Fibroblast of the aortic adventitia (primary cell): ENCODE results near the gene IL25. TPM values are rescaled to one million over a fixed set of nuclear protein-coding genes. Genes with fewer than 3 reads are reported as not detected.
"Not testable (repeated sequence)": the region's sequence is repeated elsewhere in the genome, so short reads cannot be mapped to it uniquely, and the experiment has no call there.

Experiments used
- DNase-seq: peaks from one replicate; pipeline ENCODE4 v3.0.0-alpha.2; 2010; ENCODE audit warnings: low read depth
- H3K4me3 ChIP-seq: 2 replicates; pipeline ENCODE4 v1.5.1; 2011; ENCODE audit warnings: low read depth, mild to moderate bottlenecking, control low read depth, low read length, moderate library complexity
- total RNA-seq: library from RNA; depleted of rRNA; stranded (reverse); fragments of >200 nt; gene quantifications from 2 replicates; pipeline ENCODE4 v1.2.3, GENCODE V29; 2012; ENCODE audit warnings: low replicate concordance
- TF ChIP-seq, protein P1 (sequence below): IDR thresholded peaks from 2 replicates; pipeline ENCODE4 v1.5.1; 2011; ENCODE audit warnings: mild to moderate bottlenecking, low read length, control low read depth, inconsistent platforms; ENCODE audit not compliant: insufficient read depth

Gene IL25
- total RNA-seq, 1 donor: not detected

DNA sequence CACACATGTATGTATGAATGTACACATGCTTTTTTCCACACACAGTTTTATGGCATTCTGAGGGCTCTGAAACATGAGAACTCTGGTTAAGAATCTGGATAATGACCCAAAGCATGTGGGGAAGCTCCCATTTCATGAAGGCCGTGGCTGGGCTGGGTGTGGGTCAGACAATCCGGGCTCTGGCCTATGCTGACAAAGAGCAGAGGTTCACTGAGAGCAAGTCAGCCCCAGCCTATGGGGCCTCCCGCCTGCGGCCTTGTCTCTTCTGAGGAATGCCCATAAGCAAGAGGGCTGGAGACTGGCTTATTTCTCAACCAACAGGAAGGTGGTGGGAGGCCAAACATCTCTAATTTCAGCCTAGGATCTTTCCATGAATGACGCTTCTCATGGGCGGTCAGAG, 27.0 kb downstream of the IL25 start:
- TF ChIP-seq, protein P1, sequence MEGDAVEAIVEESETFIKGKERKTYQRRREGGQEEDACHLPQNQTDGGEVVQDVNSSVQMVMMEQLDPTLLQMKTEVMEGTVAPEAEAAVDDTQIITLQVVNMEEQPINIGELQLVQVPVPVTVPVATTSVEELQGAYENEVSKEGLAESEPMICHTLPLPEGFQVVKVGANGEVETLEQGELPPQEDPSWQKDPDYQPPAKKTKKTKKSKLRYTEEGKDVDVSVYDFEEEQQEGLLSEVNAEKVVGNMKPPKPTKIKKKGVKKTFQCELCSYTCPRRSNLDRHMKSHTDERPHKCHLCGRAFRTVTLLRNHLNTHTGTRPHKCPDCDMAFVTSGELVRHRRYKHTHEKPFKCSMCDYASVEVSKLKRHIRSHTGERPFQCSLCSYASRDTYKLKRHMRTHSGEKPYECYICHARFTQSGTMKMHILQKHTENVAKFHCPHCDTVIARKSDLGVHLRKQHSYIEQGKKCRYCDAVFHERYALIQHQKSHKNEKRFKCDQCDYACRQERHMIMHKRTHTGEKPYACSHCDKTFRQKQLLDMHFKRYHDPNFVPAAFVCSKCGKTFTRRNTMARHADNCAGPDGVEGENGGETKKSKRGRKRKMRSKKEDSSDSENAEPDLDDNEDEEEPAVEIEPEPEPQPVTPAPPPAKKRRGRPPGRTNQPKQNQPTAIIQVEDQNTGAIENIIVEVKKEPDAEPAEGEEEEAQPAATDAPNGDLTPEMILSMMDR: no peak
- H3K4me3 ChIP-seq: no peak overlapping the region
- DNase-seq: no peak

DNA sequence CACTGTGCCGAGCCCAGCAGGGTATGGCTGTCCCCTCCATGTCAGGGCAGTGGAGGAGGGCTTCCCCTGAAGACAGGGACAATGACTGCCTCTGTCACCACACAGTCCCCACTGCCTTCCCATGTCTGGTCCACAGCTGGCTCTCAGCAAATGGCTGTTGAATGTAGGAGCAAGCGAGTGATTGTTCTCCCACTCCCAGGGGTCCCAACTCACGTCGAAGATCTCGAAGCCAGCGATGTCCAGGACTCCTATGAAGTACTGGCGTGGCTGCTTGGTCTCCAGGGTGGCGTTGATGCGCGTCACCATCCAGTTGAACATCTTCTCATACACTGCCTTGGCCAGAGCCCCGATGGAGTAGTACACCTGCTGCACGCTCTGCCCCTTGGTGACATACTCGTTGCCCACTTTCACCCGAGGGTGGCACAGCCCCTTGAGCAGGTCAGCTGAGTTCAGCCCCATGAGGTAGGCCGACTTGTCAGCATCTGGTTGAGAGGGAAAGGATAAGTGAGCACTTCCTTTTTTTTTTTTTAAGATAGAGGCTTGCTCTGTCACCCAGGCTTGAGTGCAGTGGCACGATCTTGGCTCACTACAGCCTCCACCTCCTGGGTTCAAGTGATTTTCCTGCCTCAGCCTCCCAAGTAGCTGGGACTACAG, 28.0 kb downstream of the IL25 start:
- not testable (repeated sequence) for DNase-seq, H3K4me3 ChIP-seq

DNA sequence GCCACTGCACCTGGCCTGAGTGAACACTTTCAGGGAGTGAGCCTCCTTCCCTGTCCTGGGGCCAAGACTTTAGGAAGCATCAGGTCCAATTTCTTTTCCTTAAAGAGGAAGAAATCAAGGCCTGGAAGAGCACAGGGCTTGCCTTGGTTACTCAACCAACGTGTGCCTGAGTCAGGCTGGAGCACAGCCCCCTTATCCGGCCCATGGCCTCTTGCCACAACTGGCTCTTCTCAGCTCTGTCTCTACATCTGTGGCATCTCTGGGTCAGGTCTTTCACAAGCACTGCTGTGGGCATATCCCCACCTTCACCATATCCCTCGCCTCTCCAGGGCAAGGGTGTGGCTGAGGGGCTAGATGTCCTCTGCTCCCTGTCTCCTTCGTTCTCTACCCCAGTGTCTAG, 28.7 kb downstream of the IL25 start:
- no peak overlapping the region for H3K4me3 ChIP-seq
- no peak for DNase-seq
- TF ChIP-seq, protein P1: no peak

DNA sequence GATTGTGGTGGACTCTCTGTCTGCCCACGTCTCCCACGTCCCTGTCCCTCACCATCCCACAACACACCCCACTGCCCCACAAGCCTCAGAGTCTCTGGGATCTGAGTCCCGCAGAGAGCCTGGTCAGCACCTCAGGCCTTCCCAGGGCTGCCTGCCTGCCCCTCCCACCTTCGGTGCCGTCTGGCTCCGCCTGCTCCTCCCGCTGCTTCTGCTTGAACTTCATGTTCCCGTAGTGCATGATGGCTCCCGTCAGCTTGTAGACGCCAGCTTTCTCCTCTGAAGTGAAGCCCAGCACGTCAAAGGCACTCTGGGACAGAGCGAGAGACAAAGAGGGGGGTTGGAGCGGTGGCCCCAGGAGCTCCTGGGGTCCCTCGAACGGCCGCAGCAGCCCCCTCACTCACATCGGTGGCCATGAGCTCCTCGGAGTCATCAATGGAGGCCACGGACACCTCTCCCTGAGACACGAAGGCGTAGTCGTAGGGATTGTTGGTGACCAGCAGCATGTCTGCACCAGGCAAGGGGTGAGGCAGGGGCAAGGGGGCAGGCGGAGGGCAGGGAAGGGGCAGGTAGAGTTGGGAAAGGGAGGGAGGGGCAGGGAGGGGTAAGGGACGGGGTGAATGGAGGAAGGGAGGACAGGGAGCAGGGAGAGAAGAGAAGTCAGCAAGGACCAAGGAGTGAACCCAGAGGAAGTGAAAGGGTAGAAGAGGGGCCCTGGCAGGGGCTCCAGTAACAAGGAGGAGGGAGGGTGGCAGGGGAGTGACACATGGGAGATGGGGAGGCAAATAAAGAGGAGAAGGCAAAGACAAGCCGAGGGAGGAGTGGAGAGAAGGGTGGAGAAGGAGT, 29.9 kb downstream of the IL25 start:
- H3K4me3 ChIP-seq: no peak overlapping the region
- TF ChIP-seq, protein P1: no peak
- DNase-seq: no peak

DNA sequence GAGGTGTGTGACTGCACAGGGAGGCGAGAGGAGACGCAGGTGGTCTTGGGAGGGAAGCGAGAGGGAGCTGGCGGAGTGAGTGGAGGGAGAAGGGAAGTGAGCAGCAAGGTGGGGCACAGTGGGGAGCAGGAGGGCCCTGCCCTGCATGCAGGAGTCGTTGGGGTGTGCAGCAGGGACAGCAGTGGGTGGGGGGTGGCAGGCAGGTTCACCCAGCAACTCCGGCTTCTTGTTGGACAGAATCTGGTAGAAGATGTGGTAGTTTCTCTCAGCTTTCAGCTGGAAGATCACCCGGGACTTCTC, 30.5 kb downstream of the IL25 start:
- TF ChIP-seq, protein P1: no peak
- no peak for DNase-seq
- H3K4me3 ChIP-seq: no peak overlapping the region

DNA sequence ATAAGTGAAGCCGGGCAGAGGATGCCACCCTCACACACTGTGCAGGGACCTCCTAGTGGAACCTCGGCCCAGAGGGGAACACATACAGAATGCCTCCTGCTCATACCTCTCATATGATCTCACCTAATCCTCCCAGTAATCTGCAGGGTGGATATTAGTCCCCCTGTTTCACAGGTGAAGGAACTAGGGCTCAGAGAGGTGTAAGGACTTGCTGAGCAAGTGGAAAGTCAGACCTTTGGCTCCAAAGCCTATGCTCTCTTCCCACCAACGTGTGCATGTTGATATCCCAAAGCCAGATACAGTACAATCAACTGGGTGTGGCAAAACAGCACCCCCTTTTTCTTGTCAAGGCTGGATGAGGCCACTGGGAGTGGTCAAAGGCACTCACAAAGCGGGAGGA, 31.3 kb downstream of the IL25 start:
- H3K4me3 ChIP-seq: no peak overlapping the region
- TF ChIP-seq, protein P1: no peak
- no peak for DNase-seq

DNA sequence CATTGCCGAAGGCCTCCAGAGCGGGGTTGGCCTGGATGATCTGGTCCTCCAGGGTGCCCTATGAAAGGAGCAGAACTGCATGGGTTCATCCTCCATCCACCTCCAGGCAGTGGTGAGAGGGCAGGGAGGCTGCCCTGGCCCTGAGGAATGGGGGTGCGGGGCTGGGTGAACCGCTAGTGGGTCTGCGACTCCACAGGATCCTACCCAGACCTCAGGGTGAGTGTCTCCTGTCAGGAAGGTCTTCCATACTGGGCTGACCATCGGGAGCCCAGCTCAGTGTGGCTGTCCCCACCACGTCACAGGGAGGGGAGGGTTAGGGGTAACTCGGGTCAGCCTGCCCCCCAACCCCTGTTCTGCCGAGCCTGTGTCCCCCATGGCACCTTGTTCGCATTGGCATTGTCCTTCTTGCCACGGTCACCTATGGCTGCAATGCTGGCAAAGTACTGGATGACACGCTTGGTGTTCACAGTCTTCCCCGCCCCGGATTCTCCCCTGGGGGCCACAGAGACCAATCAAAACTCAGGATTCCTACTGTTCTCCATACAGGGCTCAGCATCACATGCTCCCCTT, 31.8 kb downstream of the IL25 start:
- TF ChIP-seq, protein P1: no peak

More for the DNA sequence above, 31.8 kb downstream of the IL25 start:
- DNase-seq: no peak
- no peak overlapping the region for H3K4me3 ChIP-seq
